ENCODE data around the gene MYOD1. TPM values are rescaled to one million over a fixed set of nuclear protein-coding genes. Genes with fewer than 3 reads are reported as not detected.

Gene MYOD1
- total RNA-seq, 1 donor from 2014 or later, result not detected

GRCh38 chr11:17748761-17749721, 29.7 kb downstream of the MYOD1 start:
- no peak for DNase-seq (ENCODE audit: low read depth, low spot score)

- no peak for DNase-seq (ENCODE audit: low read depth, low spot score)
Measured at GRCh38 chr11:17750013-17750800, 30.8 kb downstream of the MYOD1 start.

- DNase-seq (ENCODE audit: low read depth, low spot score), result no peak
Measured at GRCh38 chr11:17750801-17751165, 31.4 kb downstream of the MYOD1 start.

GRCh38 chr11:17751558-17751957, 32.2 kb downstream of the MYOD1 start:
- no peak for DNase-seq (ENCODE audit: low read depth, low spot score)

- no peak for DNase-seq (ENCODE audit: low read depth, low spot score)
Measured at GRCh38 chr11:17752144-17752543, 32.8 kb downstream of the MYOD1 start.

- DNase-seq (ENCODE audit: low read depth, low spot score), result no peak
Measured at GRCh38 chr11:17753153-17753552, 33.8 kb downstream of the MYOD1 start.

GRCh38 chr11:17753641-17754040, 34.3 kb downstream of the MYOD1 start:
- DNase-seq (ENCODE audit: low read depth, low spot score), result no peak

- DNase-seq (ENCODE audit: low read depth, low spot score), result no peak
Measured at GRCh38 chr11:17755891-17756290, 36.5 kb downstream of the MYOD1 start.

- peak; percentile 4 for DNase-seq (ENCODE audit: low read depth, low spot score)
Measured at GRCh38 chr11:17760102-17761029, 41.0 kb downstream of the MYOD1 start.

GRCh38 chr11:17762309-17762974, 43.1 kb downstream of the MYOD1 start:
- DNase-seq (ENCODE audit: low read depth, low spot score), result no peak

GRCh38 chr11:17763244-17763643, 43.9 kb downstream of the MYOD1 start:
- no peak for DNase-seq (ENCODE audit: low read depth, low spot score)

- DNase-seq (ENCODE audit: low read depth, low spot score), result no peak
Measured at GRCh38 chr11:17763703-17764102, 44.3 kb downstream of the MYOD1 start.

- no peak for DNase-seq (ENCODE audit: low read depth, low spot score)
Measured at GRCh38 chr11:17764446-17765218, 45.3 kb downstream of the MYOD1 start.

- no peak for DNase-seq (ENCODE audit: low read depth, low spot score)
Measured at GRCh38 chr11:17765356-17766072, 46.1 kb downstream of the MYOD1 start.

- DNase-seq (ENCODE audit: low read depth, low spot score), result no peak
Measured at GRCh38 chr11:17766073-17766359, 46.6 kb downstream of the MYOD1 start.

GRCh38 chr11:17766590-17766989, 47.2 kb downstream of the MYOD1 start:
- no peak for DNase-seq (ENCODE audit: low read depth, low spot score)

GRCh38 chr11:17767301-17767885, 48.0 kb downstream of the MYOD1 start:
- no peak for DNase-seq (ENCODE audit: low read depth, low spot score)

GRCh38 chr11:17767914-17768313, 48.5 kb downstream of the MYOD1 start:
- DNase-seq (ENCODE audit: low read depth, low spot score), result no peak

- no peak for DNase-seq (ENCODE audit: low read depth, low spot score)
Measured at GRCh38 chr11:17768547-17768946, 49.2 kb downstream of the MYOD1 start.
